Stimulated activated memory B cell treated with anti-CD40 and anti-IgM and Interleukin-4, amounts not matched to agents 10 μg/mL and 1 μg/mL and 100 μg/mL, for 72 hours (primary cell): ENCODE measurements around the gene WBP1.

Source experiments
- ATAC-seq: fragments of 150-1000 bp; cut with Tn5 transposase; 2 replicates; pipeline ENCODE4 v1.10.0; 2021
- H3K27ac Mint-ChIP-seq: one replicate; pipeline ENCODE4 v1.8.0; 2022; ENCODE audit warnings: mild to moderate bottlenecking, mixed read lengths
- H3K27me3 Mint-ChIP-seq: one replicate; pipeline ENCODE4 v1.8.0; 2022; ENCODE audit warnings: mixed read lengths
- H3K36me3 Mint-ChIP-seq: one replicate; pipeline ENCODE4 v1.8.0; 2022; ENCODE audit warnings: mixed read lengths
- H3K4me1 Mint-ChIP-seq: one replicate; pipeline ENCODE4 v1.8.0; 2022; ENCODE audit warnings: mixed read lengths
- H3K4me3 Mint-ChIP-seq: one replicate; pipeline ENCODE4 v1.8.0; 2022; ENCODE audit warnings: mild to moderate bottlenecking, moderate library complexity, mixed read lengths
- H3K9me3 Mint-ChIP-seq: one replicate; pipeline ENCODE4 v1.8.0; 2022; ENCODE audit warnings: mixed read lengths

Gene WBP1

GRCh38 chr2:74423231-74424095 is 34.8 kb upstream of the WBP1 start:
- Mint-ChIP-seq H3K4me1 (peaks cover 36% of the 10 kb centered on the region), H3K36me3 (peaks cover 36% of the 10 kb centered on the region), H3K4me3 (peak overlapping the region; percentile 96), H3K27me3 (no peaks in the 10 kb centered on the region), H3K9me3 (no peaks in the 10 kb centered on the region), H3K27ac (peak overlapping the region; percentile 89)
- ATAC-seq = no peak

GRCh38 chr2:74424139-74424992 is 33.9 kb upstream of the WBP1 start:
- Mint-ChIP-seq H3K27me3 (no peaks in the 10 kb centered on the region), H3K9me3 (no peaks in the 10 kb centered on the region), H3K36me3 (peaks cover 39% of the 10 kb centered on the region), H3K27ac (no peak overlapping the region), H3K4me1 (peaks cover 36% of the 10 kb centered on the region), H3K4me3 (no peak overlapping the region)
- no peak for ATAC-seq

GRCh38 chr2:74424995-74425406 is 33.2 kb upstream of the WBP1 start:
- Mint-ChIP-seq H3K4me1 (peaks cover 31% of the 10 kb centered on the region), H3K36me3 (peaks cover 40% of the 10 kb centered on the region), H3K9me3 (no peaks in the 10 kb centered on the region), H3K4me3 (no peak overlapping the region), H3K27ac (no peak overlapping the region), H3K27me3 (no peaks in the 10 kb centered on the region)
- no peak for ATAC-seq

GRCh38 chr2:74425523-74425922 is 32.7 kb upstream of the WBP1 start:
- H3K27ac Mint-ChIP-seq = no peak overlapping the region
- no peaks in the 10 kb centered on the region for H3K9me3 Mint-ChIP-seq
- peaks cover 26% of the 10 kb centered on the region for H3K4me1 Mint-ChIP-seq
- H3K27me3 Mint-ChIP-seq = no peaks in the 10 kb centered on the region
- H3K36me3 Mint-ChIP-seq = peaks cover 43% of the 10 kb centered on the region
- no peak for ATAC-seq
- H3K4me3 Mint-ChIP-seq = no peak overlapping the region

- ATAC-seq = no peak
- no peak overlapping the region for H3K27ac Mint-ChIP-seq
- no peaks in the 10 kb centered on the region for H3K9me3 Mint-ChIP-seq
- peaks cover 43% of the 10 kb centered on the region for H3K36me3 Mint-ChIP-seq
- no peaks in the 10 kb centered on the region for H3K27me3 Mint-ChIP-seq
- H3K4me3 Mint-ChIP-seq = no peak overlapping the region
- peaks cover 19% of the 10 kb centered on the region for H3K4me1 Mint-ChIP-seq
Measured at GRCh38 chr2:74426181-74426758, 32.0 kb upstream of the WBP1 start.

- Mint-ChIP-seq H3K4me3 (no peak overlapping the region), H3K4me1 (peaks cover 11% of the 10 kb centered on the region), H3K9me3 (no peaks in the 10 kb centered on the region), H3K27ac (no peak overlapping the region), H3K27me3 (no peaks in the 10 kb centered on the region), H3K36me3 (peaks cover 43% of the 10 kb centered on the region)
- no peak for ATAC-seq
Measured at GRCh38 chr2:74427551-74427950, 30.7 kb upstream of the WBP1 start.

GRCh38 chr2:74428675-74429074 is 29.6 kb upstream of the WBP1 start:
- Mint-ChIP-seq H3K27me3 (no peaks in the 10 kb centered on the region), H3K27ac (no peak overlapping the region), H3K4me1 (no peaks in the 10 kb centered on the region), H3K36me3 (peaks cover 43% of the 10 kb centered on the region), H3K4me3 (no peak overlapping the region), H3K9me3 (no peaks in the 10 kb centered on the region)
- ATAC-seq = no peak

GRCh38 chr2:74429487-74430451 is 28.5 kb upstream of the WBP1 start:
- Mint-ChIP-seq H3K27ac (no peak overlapping the region), H3K4me1 (no peaks in the 10 kb centered on the region), H3K9me3 (no peaks in the 10 kb centered on the region), H3K36me3 (peaks cover 38% of the 10 kb centered on the region), H3K27me3 (no peaks in the 10 kb centered on the region), H3K4me3 (no peak overlapping the region)
- no peak for ATAC-seq

- Mint-ChIP-seq H3K4me3 (no peak overlapping the region), H3K27ac (no peak overlapping the region), H3K36me3 (peaks cover 31% of the 10 kb centered on the region), H3K9me3 (no peaks in the 10 kb centered on the region), H3K27me3 (no peaks in the 10 kb centered on the region), H3K4me1 (no peaks in the 10 kb centered on the region)
- ATAC-seq = no peak
Measured at GRCh38 chr2:74430502-74430901, 27.7 kb upstream of the WBP1 start.

GRCh38 chr2:74436111-74436805 is 22.0 kb upstream of the WBP1 start:
- no peak overlapping the region for H3K4me3 Mint-ChIP-seq
- peak overlapping the region; percentile 20 for H3K27ac Mint-ChIP-seq
- no peaks in the 10 kb centered on the region for H3K36me3 Mint-ChIP-seq
- H3K27me3 Mint-ChIP-seq = peaks cover 8% of the 10 kb centered on the region
- H3K9me3 Mint-ChIP-seq = no peaks in the 10 kb centered on the region
- peaks cover 49% of the 10 kb centered on the region for H3K4me1 Mint-ChIP-seq
- no peak for ATAC-seq

GRCh38 chr2:74436848-74437695 is 21.2 kb upstream of the WBP1 start:
- Mint-ChIP-seq H3K27me3 (peaks cover 11% of the 10 kb centered on the region), H3K27ac (peak overlapping the region; percentile 20), H3K4me1 (peaks cover 51% of the 10 kb centered on the region), H3K9me3 (no peaks in the 10 kb centered on the region), H3K4me3 (no peak overlapping the region), H3K36me3 (no peaks in the 10 kb centered on the region)
- ATAC-seq = peak; percentile 71

- Mint-ChIP-seq H3K4me1 (peaks cover 55% of the 10 kb centered on the region), H3K4me3 (no peak overlapping the region)
- ATAC-seq = no peak
Measured at GRCh38 chr2:74438248-74438647, 20.0 kb upstream of the WBP1 start.

GRCh38 chr2:74439373-74439772 is 18.9 kb upstream of the WBP1 start:
- Mint-ChIP-seq H3K27ac (no peak overlapping the region), H3K27me3 (peaks cover 18% of the 10 kb centered on the region)

More at GRCh38 chr2:74438248-74438647, 20.0 kb upstream of the WBP1 start:
- no peaks in the 10 kb centered on the region for H3K9me3 Mint-ChIP-seq
- peak overlapping the region; percentile 2 for H3K27ac Mint-ChIP-seq
- H3K27me3 Mint-ChIP-seq = peaks cover 18% of the 10 kb centered on the region
- no peaks in the 10 kb centered on the region for H3K36me3 Mint-ChIP-seq

More at GRCh38 chr2:74439373-74439772, 18.9 kb upstream of the WBP1 start:
- peak overlapping the region; percentile 84 for H3K4me3 Mint-ChIP-seq
- no peak for ATAC-seq
- H3K36me3 Mint-ChIP-seq = no peaks in the 10 kb centered on the region
- H3K9me3 Mint-ChIP-seq = no peaks in the 10 kb centered on the region
- H3K4me1 Mint-ChIP-seq = peaks cover 55% of the 10 kb centered on the region
